GM18520 (cell line): ENCODE data around the gene TARDBP.
"Not testable (repeated sequence)": the region's sequence is repeated elsewhere in the genome, so short reads cannot be mapped to it uniquely, and the experiment has no call there.

Experiments
- ATAC-seq: cut with Tn5 transposase; IDR thresholded peaks from one replicate; pipeline ENCODE4 v1.9.1; 2021; ENCODE audit not compliant: unreplicated experiment

Gene TARDBP

DNA sequence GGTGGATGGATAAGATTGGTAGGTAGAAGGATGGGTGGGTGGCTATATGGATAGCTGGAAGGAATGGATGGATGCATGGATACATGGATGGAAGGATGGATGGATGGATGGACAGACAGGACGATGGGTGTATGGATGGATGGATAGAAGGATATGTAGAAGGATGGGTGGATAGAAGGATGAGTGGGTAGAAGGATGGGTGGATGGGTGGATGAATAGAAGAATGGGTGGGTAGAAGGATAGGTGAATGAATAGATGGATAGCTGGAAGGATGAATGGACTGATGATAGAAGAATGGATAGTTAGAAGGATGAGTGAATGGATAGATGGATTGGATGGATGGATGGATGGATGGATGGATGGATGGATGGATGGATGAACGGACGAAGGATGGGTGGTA, 29.6 kb downstream of the TARDBP start:
- ATAC-seq: no peak

DNA sequence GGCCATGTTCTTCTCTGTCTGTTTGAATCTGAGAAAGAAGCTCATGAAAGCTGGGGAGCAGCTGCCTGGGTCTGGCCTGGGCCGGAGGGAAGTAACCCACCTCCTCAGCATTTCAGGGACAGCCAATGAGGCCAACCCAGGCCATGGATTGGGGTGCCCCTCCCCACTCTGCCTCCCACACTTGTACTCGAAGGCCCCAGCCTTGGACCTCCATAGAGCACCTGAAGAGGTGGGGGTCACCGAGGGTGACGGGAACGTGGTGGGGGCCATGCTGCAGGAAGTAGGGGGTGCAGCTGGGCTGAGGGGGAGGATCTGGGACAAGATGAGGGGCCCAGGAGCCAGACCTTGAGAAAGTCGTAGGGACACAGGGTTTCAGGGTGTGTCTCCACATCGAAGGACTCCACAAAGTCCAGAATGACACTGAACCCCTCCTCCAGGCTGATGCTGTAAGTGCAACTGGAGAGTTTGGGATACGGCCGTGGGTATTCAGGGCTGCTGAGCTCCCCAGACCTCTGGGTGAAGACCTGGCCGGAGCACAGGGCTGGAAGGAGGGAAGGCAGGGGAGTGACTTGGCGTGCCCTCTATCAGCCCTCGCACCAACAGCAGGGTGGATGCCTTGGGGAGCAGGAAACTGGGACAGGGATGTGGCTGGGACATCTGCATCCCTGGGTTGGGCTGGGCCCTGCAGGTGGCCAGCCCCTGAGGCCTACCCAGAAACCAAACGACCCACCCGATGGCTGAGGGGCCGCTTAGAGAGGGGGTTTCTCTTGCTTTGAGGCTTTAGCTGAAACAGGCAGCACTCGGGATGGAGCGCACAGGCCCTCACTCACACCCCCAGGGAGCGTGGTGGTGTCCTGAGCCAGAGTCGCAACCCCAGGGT, 30.8 kb downstream of the TARDBP start:
- no peak for ATAC-seq

DNA sequence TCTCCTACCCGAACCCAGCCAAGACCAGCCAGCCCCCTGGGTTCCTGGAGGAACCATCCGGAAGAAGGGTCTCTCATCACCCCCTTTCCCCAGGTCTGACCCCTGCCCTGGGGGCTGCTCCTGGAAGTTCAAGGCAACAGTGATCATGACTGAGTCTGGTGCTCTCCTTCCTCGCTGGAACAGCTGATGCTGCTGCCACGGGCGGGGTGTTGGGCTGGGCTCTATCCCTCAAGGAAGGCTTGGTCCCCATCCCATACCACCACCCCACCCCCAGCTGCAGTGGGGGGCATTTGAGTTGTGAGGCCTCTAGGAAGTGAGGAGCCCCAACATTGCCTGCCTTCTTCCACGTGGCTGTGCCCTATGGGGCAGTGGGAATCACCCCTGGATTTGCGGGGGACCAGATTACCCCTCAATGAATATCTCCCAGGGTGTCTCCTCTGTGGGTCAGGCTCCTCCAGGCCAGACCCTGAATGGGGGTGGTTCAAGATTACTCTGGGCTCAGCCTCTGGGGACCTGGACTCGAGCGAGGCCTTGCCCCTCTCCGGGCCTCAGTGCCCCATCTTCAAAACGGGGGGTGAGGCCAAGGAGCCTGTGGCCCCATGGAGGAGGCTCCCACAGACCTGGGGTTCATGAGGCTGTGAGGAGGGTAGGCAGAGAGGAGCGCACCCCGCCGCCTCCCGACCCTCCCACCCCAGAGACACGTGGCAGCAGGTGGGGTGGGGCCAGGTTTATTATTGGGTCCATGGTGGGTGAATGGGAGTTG, 31.8 kb downstream of the TARDBP start:
- no peak for ATAC-seq

DNA sequence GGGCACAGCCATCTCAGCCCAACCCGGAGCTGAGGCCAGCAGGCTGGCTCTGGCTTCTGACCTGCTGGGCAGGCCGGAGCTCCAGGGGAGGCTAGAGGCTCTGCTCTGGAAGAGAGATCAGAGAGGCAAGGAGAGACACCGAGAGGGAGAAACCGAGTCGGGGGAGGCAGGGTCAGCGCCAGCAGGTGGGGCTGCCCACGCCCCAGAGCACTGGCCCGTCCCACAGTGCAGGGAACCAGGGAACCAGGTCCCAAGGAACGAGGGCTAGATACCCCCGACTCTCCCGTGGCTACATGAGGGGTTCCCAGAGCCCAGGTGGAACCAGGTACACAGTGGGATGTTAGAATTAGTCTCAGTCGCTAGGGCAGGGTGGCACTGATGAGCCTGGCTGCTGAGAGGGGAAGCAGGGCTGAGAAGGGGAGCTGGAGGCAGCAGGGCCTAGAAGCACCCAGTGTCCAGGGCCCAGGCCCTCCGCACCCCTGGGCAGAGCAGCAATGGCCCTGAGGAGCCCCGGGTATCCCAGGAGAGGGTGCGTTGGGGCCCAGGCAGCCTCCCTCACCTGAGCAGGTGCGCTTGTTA, 32.5 kb downstream of the TARDBP start:
- no peak for ATAC-seq

- ATAC-seq: no peak
Measured at GRCh38 chr1:11045428-11046269, 33.2 kb downstream of the TARDBP start.

GRCh38 chr1:11046270-11046566, 33.8 kb downstream of the TARDBP start:
- no peak for ATAC-seq

DNA sequence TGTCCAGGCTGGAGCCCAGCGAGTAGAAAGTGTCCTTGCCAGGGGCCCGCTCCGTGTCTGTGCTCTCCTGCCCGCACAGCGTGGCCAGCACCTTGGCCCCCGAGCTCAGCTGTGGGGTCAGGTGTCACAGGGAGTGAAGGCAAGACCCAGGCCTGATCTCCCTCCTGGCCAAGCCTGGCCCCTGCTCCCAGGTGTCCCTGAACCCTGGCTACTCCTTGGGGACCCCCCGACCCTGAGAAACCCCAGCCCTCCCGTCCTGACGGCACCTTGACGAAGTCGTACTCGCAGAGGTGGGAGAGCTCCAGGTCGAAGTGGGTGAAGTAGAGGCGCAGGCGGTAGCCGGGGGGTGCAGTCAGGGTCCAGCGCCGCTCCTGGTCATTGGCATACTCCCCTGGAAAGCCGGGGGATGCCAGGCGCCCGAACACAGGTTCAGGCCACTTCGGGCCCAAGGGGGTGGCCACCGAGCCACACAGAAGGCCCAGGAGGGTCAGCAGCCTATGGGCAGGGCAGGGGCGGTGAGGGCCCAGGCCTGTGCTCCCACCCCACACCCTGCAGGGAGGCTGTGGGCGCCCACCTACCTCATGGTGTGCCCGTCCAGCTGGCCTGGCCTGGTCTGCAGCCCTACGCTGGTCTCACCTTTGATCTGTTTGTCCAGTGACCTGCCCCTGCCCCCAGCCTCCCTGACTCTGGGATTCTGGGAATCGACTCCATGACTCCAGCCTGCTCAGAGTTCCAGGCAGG, 34.3 kb downstream of the TARDBP start, which contains the start of gene MASP2:
TSS of gene MASP2 (minus strand) at position 615 of the 741 bp plus-strand sequence. CDS start at position 583, 32 bp downstream.
- ATAC-seq: no peak

GRCh38 chr1:11051121-11051520, 38.7 kb downstream of the TARDBP start:
- not testable (repeated sequence) for ATAC-seq

- no peak for ATAC-seq
Measured at GRCh38 chr1:11051781-11052511, 39.5 kb downstream of the TARDBP start.

DNA sequence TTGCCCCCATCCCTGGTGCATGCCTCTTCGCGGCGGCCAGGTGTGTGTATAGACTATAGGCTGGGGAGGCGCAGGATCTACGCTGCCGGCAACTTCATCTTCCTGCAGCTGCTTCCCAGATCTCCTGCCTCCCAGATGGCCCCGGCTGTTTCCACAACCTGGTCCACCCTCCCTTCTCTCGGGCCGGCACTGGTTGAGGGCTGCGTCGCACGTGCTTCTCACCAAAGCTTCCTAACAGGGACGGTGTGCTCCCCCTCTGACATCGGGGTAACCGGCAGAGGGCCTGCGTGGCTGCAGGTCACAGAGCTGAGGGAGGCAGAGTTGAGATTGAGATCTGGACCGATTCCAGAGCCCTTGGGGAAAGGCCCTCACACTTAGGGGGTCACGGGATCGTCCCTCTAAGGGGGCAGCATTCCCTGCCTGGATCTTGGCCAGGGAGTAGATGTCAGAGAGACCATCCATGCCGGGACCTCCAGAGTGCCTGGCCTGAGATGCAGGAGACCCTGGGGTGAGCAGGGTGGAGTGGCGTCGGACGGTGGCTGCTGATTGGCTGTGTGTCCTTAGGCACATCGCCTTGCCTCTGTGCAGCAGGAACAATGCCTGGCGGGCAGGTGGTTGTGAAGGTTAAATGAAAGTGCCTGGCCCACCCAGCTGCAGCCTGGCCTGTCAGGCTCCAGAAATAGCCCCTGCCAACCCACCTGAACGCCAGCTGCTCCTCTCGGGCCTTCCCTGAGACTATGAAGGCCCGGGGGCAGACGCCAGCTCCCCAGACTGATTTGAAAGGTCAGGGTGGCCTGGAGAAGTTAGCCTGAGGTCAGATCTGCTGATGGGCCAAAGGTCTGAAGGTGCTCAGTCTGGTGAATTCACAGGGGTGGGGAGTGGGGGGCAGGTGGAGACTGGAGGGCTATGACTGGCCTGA, 40.6 kb downstream of the TARDBP start:
- ATAC-seq: no peak

DNA sequence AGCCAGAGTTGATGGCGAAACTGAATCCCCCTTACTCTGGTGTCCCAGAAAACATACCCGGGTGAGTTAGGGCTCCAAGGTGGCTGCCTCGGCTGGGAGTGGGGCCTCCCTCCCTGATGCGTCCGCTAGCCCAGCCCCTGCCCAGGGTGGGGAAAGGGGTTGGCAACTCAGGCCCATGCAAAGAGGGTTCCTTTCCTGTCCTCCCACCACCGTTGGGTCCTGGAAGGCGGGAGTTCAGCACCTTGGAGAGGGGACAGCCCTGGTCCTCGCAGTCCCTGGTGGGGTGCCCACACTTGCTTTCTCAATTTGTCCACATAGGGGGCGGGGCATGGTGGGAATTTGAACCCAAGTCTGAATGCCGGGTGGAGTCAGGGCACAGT, 41.3 kb downstream of the TARDBP start:
- no peak for ATAC-seq

DNA sequence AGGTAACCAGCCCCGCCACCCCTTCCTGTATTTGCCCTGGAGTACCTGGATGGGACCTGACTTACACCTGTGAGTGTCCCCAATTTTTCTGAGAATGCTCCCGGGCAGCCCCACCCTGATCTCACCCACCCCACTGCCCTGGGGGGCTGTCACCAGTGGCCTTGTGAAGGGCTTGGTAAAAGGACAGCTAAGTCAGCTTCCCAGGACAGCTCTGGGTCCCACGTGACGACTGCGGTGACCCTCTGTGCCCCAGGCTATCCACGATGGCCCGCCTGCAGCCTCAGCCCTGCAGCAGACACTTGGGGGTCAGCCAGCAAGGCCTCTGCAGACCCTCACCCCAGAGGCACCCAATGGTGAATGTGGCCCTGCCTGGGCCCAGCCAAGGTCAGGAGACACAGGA, 41.7 kb downstream of the TARDBP start:
- ATAC-seq: no peak

GRCh38 chr1:11054666-11055065, 42.2 kb downstream of the TARDBP start:
- ATAC-seq: no peak

GRCh38 chr1:11055676-11056075, 43.2 kb downstream of the TARDBP start:
- ATAC-seq: no peak

- ATAC-seq: no peak
Measured at GRCh38 chr1:11056504-11056903, 44.0 kb downstream of the TARDBP start.

GRCh38 chr1:11057477-11057876, 45.0 kb downstream of the TARDBP start:
- no peak for ATAC-seq

DNA sequence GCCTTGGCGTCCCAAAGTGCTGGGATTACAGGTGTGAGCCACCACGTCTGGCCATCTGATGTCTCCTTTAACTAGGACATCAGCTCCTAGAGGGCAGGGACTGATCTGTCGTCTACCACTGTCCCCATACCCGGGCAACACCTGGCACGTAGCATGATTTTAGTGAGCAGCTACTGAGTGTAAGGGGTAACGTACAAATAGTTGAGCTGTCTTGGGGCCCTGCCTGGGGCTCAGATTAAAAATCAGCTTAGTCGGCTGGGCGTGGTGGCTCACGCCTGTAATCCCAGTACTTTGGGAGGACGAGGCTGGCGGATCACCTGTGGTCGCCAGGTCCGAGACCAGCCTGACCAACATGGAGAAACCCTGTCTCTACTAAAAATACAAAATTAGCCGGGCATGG, 45.6 kb downstream of the TARDBP start:
- no peak for ATAC-seq

DNA sequence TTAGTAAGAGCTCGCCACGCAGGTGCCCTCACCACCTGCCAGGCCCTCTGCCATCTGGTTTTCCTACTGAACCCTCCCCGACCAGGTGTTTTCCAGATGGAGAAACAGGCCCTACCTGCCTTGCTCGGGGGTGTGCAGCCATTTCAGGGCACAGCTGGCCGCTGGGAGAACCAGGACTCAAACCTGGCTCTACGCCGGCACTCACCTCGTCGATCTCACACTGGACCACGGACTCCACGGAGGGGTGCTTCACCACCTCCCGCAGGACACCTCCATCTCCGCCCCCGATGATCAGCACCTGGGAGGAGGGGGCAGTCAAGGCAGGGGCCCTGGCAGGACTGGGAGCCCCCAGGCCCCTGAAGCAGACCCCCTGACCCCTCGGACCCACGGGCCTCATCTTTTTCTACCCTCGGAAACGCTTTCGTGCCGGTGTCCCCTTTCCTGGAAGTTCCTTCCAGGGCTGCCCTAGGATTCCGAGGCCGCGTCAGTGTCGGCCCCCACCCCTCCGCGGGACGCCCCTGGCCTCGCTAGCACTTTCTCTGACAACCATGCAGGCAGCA, 46.2 kb downstream of the TARDBP start:
- no peak for ATAC-seq
